ENCODE measurements around the gene FBXO38. TPM values are rescaled to one million over a fixed set of nuclear protein-coding genes. Genes with fewer than 3 reads are reported as not detected.

The FBXO38 gene
- total RNA-seq, 1 experiment from 2014 or later, result 34.5 TPM

GRCh38 chr5:148446611-148447010 lies 62.9 kb downstream of the FBXO38 start:
- TF ChIP-seq POLR2AphosphoS5 (IDR thresholded peaks at IDR 0.05; ENCODE audit: low read depth, low read length) (no peak), REST (IDR thresholded peaks at IDR 0.05; ENCODE audit: insufficient read depth in 1 of 2, low read depth in 2 of 2, low read length in 1 of 2) (no peak), SIN3A (IDR thresholded peaks at IDR 0.05; ENCODE audit: borderline replicate concordance, insufficient read depth, low read depth, low read length) (no peak), CTCF (IDR thresholded peaks at IDR 0.05) (no peak), TCF7L2 (IDR thresholded peaks at IDR 0.05; ENCODE audit: low read depth, low read length) (no peak)
- ChIA-PET CTCF (no interaction called here), POLR2A (no interaction called here)
- Histone ChIP-seq H3K4me3 (ENCODE audit: low read depth in 2 of 2, low read length in 2 of 2) (no peak overlapping the region), H3K9me3 (ENCODE audit: control insufficient read depth, insufficient read depth, low read depth, low read length) (no peaks in the 10 kb centered on the region), H3K36me3 (ENCODE audit: control insufficient read depth, insufficient read depth, low read length) (peaks cover 3% of the 10 kb centered on the region), H3K4me1 (ENCODE audit: control insufficient read depth, insufficient read depth, low read length) (no peaks in the 10 kb centered on the region), H3K27me3 (ENCODE audit: control insufficient read depth, insufficient read depth, low read length) (peaks cover 2% of the 10 kb centered on the region; the same call in 1 of the 2 replicates), H3K27ac (ENCODE audit: low read length) (no peak overlapping the region)
- no peak for ATAC-seq
- intact Hi-C loops (cut with micrococcal nuclease; ENCODE audit: unreplicated experiment), result no loop called here
- in situ Hi-C loops (cut with HindIII; ENCODE audit: low pct_unique_long_range_greater_than_20kb, low sequenced_read_pairs), result no loop called here
- DNase-seq (ENCODE audit: low read depth, low spot score), result no peak
- BruUV-seq (replicated peaks), result no TSS peak

GRCh38 chr5:148452499-148453193 lies 68.9 kb downstream of the FBXO38 start:
- Histone ChIP-seq H3K4me1 (ENCODE audit: control insufficient read depth, insufficient read depth, low read length) (no peaks in the 10 kb centered on the region), H3K4me3 (ENCODE audit: low read depth in 2 of 2, low read length in 2 of 2) (no peak overlapping the region), H3K27me3 (ENCODE audit: control insufficient read depth, insufficient read depth, low read length) (peaks cover 2% of the 10 kb centered on the region; the same call in 1 of the 2 replicates), H3K27ac (ENCODE audit: low read length) (no peak overlapping the region), H3K36me3 (ENCODE audit: control insufficient read depth, insufficient read depth, low read length) (no peaks in the 10 kb centered on the region), H3K9me3 (ENCODE audit: control insufficient read depth, insufficient read depth, low read depth, low read length) (no peaks in the 10 kb centered on the region)
- in situ Hi-C loops (cut with HindIII; ENCODE audit: low pct_unique_long_range_greater_than_20kb, low sequenced_read_pairs) (no loop called here), intact Hi-C loops (cut with micrococcal nuclease; ENCODE audit: unreplicated experiment) (loop anchor here (10.0 kb wide), 1 partner anchor 582 kb away; no protein-coding TSS in a partner anchor)
- ChIA-PET CTCF (no interaction called here), POLR2A (no interaction called here)
- TF ChIP-seq CTCF (IDR thresholded peaks at IDR 0.05) (no peak), REST (IDR thresholded peaks at IDR 0.05; ENCODE audit: insufficient read depth in 1 of 2, low read depth in 2 of 2, low read length in 1 of 2) (no peak), TCF7L2 (IDR thresholded peaks at IDR 0.05; ENCODE audit: low read depth, low read length) (no peak), POLR2AphosphoS5 (IDR thresholded peaks at IDR 0.05; ENCODE audit: low read depth, low read length) (no peak), SIN3A (IDR thresholded peaks at IDR 0.05; ENCODE audit: borderline replicate concordance, insufficient read depth, low read depth, low read length) (no peak)
- ATAC-seq (no peak), DNase-seq (ENCODE audit: low read depth, low spot score) (no peak)
- no TSS peak for BruUV-seq (replicated peaks)

Measured in Panc1 (cell line).